ENCODE measurements around the gene MRLN. TPM values are rescaled to one million over a fixed set of nuclear protein-coding genes. Genes with fewer than 3 reads are reported as not detected.
A peak's percentile ranks its signal among the peaks of the same experiment; 100 is the strongest.
"Not testable (repeated sequence)": the region's sequence is repeated elsewhere in the genome, so short reads cannot be mapped to it uniquely, and the experiment has no call there.

The MRLN gene
- 227 and 432 TPM in 2 replicates for total RNA-seq
- 141 TPM for polyA plus RNA-seq (2012)

- DNase-seq (ENCODE audit: low read depth), result peak; percentile 96
These were observed at the start of gene MRLN for GRCh38 chr10:59753267-59753666. MRLN (minus strand) TSS chr10:59753455.

GRCh38 chr10:59801171-59801570 is 47.9 kb upstream of the MRLN start:
- no peak for DNase-seq (ENCODE audit: low read depth)

GRCh38 chr10:59799421-59799820 is 46.2 kb upstream of the MRLN start:
- peak; percentile 45 for DNase-seq (ENCODE audit: low read depth)

- no peak for DNase-seq (ENCODE audit: low read depth)
These were observed 40.7 kb upstream of the MRLN start for GRCh38 chr10:59793919-59794318.

- DNase-seq (ENCODE audit: low read depth), result no peak
These were observed 39.6 kb upstream of the MRLN start for GRCh38 chr10:59792812-59793211.

GRCh38 chr10:59791601-59792000 is 38.3 kb upstream of the MRLN start:
- DNase-seq (ENCODE audit: low read depth), result no peak

- not testable (repeated sequence) for DNase-seq (ENCODE audit: low read depth)
These were observed 36.8 kb upstream of the MRLN start for GRCh38 chr10:59790080-59790479.

- not testable (repeated sequence) for DNase-seq (ENCODE audit: low read depth)
These were observed 35.7 kb upstream of the MRLN start for GRCh38 chr10:59788914-59789313.

GRCh38 chr10:59787032-59787431 is 33.8 kb upstream of the MRLN start:
- DNase-seq (ENCODE audit: low read depth), result not testable (repeated sequence)

- not testable (repeated sequence) for DNase-seq (ENCODE audit: low read depth)
These were observed 32.2 kb upstream of the MRLN start for GRCh38 chr10:59785476-59785875.

- DNase-seq (ENCODE audit: low read depth), result no peak
These were observed 28.3 kb upstream of the MRLN start for GRCh38 chr10:59781511-59781910.

- DNase-seq (ENCODE audit: low read depth), result peak; percentile 96
These were observed 26.7 kb upstream of the MRLN start for GRCh38 chr10:59779756-59780533.

GRCh38 chr10:59774451-59774850 is 21.2 kb upstream of the MRLN start:
- DNase-seq (ENCODE audit: low read depth), result no peak

GRCh38 chr10:59773088-59773487 is 19.8 kb upstream of the MRLN start:
- DNase-seq (ENCODE audit: low read depth), result no peak

- no peak for DNase-seq (ENCODE audit: low read depth)
These were observed 18.0 kb upstream of the MRLN start for GRCh38 chr10:59771162-59771807.

GRCh38 chr10:59770689-59771088 is 17.4 kb upstream of the MRLN start:
- DNase-seq (ENCODE audit: low read depth), result no peak

GRCh38 chr10:59762505-59762904 is 9.2 kb upstream of the MRLN start:
- DNase-seq (ENCODE audit: low read depth), result no peak

GRCh38 chr10:59757966-59758365 is 4.7 kb upstream of the MRLN start:
- DNase-seq (ENCODE audit: low read depth), result no peak

GRCh38 chr10:59754951-59755350 is 1.7 kb upstream of the MRLN start:
- peak; percentile 14 for DNase-seq (ENCODE audit: low read depth)

- peak; percentile 47 for DNase-seq (ENCODE audit: low read depth)
These were observed 846 bp downstream of the MRLN start for GRCh38 chr10:59752278-59752940.

- DNase-seq (ENCODE audit: low read depth), result peak; percentile 43
These were observed 2.9 kb downstream of the MRLN start for GRCh38 chr10:59750155-59750945.
